Measurements from ENCODE around the gene GRIK4. TPM values are rescaled to one million over a fixed set of nuclear protein-coding genes. Genes with fewer than 3 reads are reported as not detected.

Gene GRIK4
- total and polyA plus RNA-seq, 2 of the 4 experiments (the other 2 are of a cell fraction) = 0.18 to 0.38 TPM

DNA sequence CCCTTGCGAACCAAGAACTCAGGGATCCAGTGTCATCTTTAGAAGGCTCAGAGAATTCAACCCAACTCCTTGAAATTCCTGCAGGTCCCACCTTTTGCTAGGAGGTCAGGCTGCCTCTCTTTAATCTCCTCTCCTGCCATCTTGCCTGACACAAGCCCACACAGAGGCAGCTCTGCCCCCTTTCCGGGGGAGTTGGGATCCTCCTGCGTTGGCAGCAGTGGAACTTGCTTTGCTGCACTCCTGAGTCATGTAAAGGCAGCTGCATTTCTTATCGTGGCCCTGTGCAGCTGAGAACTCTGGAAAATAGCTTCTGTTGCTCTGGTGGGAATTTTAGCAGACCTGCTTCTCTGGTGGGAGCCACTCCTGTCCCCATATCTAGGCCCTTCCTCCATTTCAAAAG lies 370.0 kb downstream of the GRIK4 start:
- H3K79me1 ChIP-seq (ENCODE audit: low read depth in 1 of 2, low read length in 2 of 2) = no peaks in the 10 kb centered on the region
- no peak overlapping the region for H3K9ac ChIP-seq (ENCODE audit: low read depth, low read length)
- H4K5ac ChIP-seq (ENCODE audit: low read depth, low read length) = no peak overlapping the region
- WGBS, 2 experiments (ENCODE audit: extremely low coverage in 2 of 2, insufficient read length in 1 of 2) = no CpG with 5 or more reads among the region's 4 CpGs
- dilution Hi-C loops (cut with HindIII; ENCODE audit: low sequenced_read_pairs, unreplicated experiment) (no loop called here), in situ Hi-C loops (cut with MboI; ENCODE audit: low sequenced_read_pairs) (no loop called here), intact Hi-C loops (cut with micrococcal nuclease) (no loop called here)
- H3K9me3 ChIP-seq (ENCODE audit: control insufficient read depth, insufficient read depth, low read length) = no peaks in the 10 kb centered on the region
- no peak overlapping the region for H3K27ac ChIP-seq (ENCODE audit: insufficient read depth, low read length)
- peaks cover 22% of the 10 kb centered on the region for H3K27me3 ChIP-seq (ENCODE audit: control insufficient read depth, insufficient read depth, low read length)
- H4K91ac ChIP-seq (ENCODE audit: insufficient read depth, low read depth, low read length) = no peak overlapping the region
- TF ChIP-seq CHD1 (IDR thresholded peaks at IDR 0.05; ENCODE audit: low read depth, low read length) = no peak
- TF ChIP-seq NFE2L2 (IDR thresholded peaks at IDR 0.05; ENCODE audit: low read depth, low read length) = no peak
- TF ChIP-seq SMC3 (IDR thresholded peaks at IDR 0.05; ENCODE audit: low read depth, low read length) = no peak
- no peak for TF ChIP-seq CEBPB (IDR thresholded peaks at IDR 0.05; ENCODE audit: low read depth, low read length)
- no peak for TF ChIP-seq POLR2A (IDR thresholded peaks at IDR 0.05; ENCODE audit: low read depth, low read length)
- no peak for TF ChIP-seq RCOR1 (IDR thresholded peaks at IDR 0.05; ENCODE audit: insufficient replicate concordance, low read length)
- TF ChIP-seq MXI1 (IDR thresholded peaks at IDR 0.05; ENCODE audit: borderline replicate concordance, low read depth, low read length) = no peak
- TF ChIP-seq, protein P1, sequence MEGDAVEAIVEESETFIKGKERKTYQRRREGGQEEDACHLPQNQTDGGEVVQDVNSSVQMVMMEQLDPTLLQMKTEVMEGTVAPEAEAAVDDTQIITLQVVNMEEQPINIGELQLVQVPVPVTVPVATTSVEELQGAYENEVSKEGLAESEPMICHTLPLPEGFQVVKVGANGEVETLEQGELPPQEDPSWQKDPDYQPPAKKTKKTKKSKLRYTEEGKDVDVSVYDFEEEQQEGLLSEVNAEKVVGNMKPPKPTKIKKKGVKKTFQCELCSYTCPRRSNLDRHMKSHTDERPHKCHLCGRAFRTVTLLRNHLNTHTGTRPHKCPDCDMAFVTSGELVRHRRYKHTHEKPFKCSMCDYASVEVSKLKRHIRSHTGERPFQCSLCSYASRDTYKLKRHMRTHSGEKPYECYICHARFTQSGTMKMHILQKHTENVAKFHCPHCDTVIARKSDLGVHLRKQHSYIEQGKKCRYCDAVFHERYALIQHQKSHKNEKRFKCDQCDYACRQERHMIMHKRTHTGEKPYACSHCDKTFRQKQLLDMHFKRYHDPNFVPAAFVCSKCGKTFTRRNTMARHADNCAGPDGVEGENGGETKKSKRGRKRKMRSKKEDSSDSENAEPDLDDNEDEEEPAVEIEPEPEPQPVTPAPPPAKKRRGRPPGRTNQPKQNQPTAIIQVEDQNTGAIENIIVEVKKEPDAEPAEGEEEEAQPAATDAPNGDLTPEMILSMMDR (conservative IDR thresholded peaks at IDR 0.05; ENCODE audit: low read depth, low read length) = no peak
- TF ChIP-seq, protein P2, sequence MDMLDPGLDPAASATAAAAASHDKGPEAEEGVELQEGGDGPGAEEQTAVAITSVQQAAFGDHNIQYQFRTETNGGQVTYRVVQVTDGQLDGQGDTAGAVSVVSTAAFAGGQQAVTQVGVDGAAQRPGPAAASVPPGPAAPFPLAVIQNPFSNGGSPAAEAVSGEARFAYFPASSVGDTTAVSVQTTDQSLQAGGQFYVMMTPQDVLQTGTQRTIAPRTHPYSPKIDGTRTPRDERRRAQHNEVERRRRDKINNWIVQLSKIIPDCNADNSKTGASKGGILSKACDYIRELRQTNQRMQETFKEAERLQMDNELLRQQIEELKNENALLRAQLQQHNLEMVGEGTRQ (IDR thresholded peaks at IDR 0.05; ENCODE audit: low read depth, low read length) = no peak
- no peak for TF ChIP-seq FOS (IDR thresholded peaks at IDR 0.05; ENCODE audit: low read depth, low read length)
- TF ChIP-seq BHLHE40 (IDR thresholded peaks at IDR 0.05; ENCODE audit: low read depth, low read length) = no peak
- TF ChIP-seq RFX5 (IDR thresholded peaks at IDR 0.05; ENCODE audit: low read depth, low read length) = no peak
- TF ChIP-seq ELK1 (IDR thresholded peaks at IDR 0.05; ENCODE audit: borderline replicate concordance, low read depth, low read length) = no peak
- no peak for TF ChIP-seq RAD21 (IDR thresholded peaks at IDR 0.05; ENCODE audit: low read length)
- no peak for TF ChIP-seq MAZ (IDR thresholded peaks at IDR 0.05; ENCODE audit: borderline replicate concordance, low read depth, low read length)
- TF ChIP-seq MAFK (IDR thresholded peaks at IDR 0.05; ENCODE audit: low read depth, low read length) = no peak
- no peaks in the 10 kb centered on the region for H3K36me3 ChIP-seq (ENCODE audit: control insufficient read depth, insufficient read depth, low read length)
- POLR2A ChIA-PET (ENCODE audit: unreplicated experiment) = no interaction called here
- no peak overlapping the region for H2BK120ac ChIP-seq (ENCODE audit: low read depth, low read length)
- no peak overlapping the region for H2BK15ac ChIP-seq (ENCODE audit: low read depth, low read length)
- no peak overlapping the region for H2AK5ac ChIP-seq (ENCODE audit: low read depth, low read length)
- H2BK5ac ChIP-seq (ENCODE audit: low read depth, low read length, poor library complexity, severe bottlenecking) = no peak overlapping the region
- no peaks in the 10 kb centered on the region for H3K4me1 ChIP-seq (ENCODE audit: control insufficient read depth, insufficient read depth, low read length)
- H3K4me2 ChIP-seq (ENCODE audit: low read depth, low read length) = no peak overlapping the region
- H2BK20ac ChIP-seq (ENCODE audit: low read depth, low read length) = no peak overlapping the region
- no TSS peak for BruUV-seq (replicated peaks)
- H3K4me3 ChIP-seq (ENCODE audit: insufficient read depth, low read depth, low read length) = no peak overlapping the region
- ATAC-seq (ENCODE audit: low read depth) (no peak), DNase-seq (no peak)
- CTCF ChIA-PET = no interaction called here
- H2AK9ac ChIP-seq (replicated peaks; ENCODE audit: low read depth, low read length, poor library complexity) = no peak overlapping the region
- no peak overlapping the region for H3K14ac ChIP-seq (replicated peaks; ENCODE audit: low read depth, low read length)
- no peaks in the 10 kb centered on the region for H3K9me1 ChIP-seq (ENCODE audit: insufficient read depth, low read length)
- no peak overlapping the region for H3K23ac ChIP-seq (ENCODE audit: low read depth, low read length)
- no peak overlapping the region for H3K56ac ChIP-seq (ENCODE audit: extremely low read depth, insufficient read depth, low read length)
- no peak overlapping the region for H3K18ac ChIP-seq (ENCODE audit: low read depth, low read length)
- no peaks in the 10 kb centered on the region for H4K20me1 ChIP-seq (ENCODE audit: insufficient read depth, low read length)
- no peak overlapping the region for H3K4ac ChIP-seq (ENCODE audit: low read depth, low read length)
- no peak overlapping the region for H2AFZ ChIP-seq (replicated peaks; ENCODE audit: low read length, poor library complexity)
- no peak overlapping the region for H4K8ac ChIP-seq (ENCODE audit: low read depth in 2 of 2, low read length in 2 of 2)
